ENCODE results near the gene SEMA5B. TPM values are rescaled to one million over a fixed set of nuclear protein-coding genes. Genes with fewer than 3 reads are reported as not detected.

Gene SEMA5B
- total RNA-seq, 1 experiment from 2014 or later, result not detected

DNA sequence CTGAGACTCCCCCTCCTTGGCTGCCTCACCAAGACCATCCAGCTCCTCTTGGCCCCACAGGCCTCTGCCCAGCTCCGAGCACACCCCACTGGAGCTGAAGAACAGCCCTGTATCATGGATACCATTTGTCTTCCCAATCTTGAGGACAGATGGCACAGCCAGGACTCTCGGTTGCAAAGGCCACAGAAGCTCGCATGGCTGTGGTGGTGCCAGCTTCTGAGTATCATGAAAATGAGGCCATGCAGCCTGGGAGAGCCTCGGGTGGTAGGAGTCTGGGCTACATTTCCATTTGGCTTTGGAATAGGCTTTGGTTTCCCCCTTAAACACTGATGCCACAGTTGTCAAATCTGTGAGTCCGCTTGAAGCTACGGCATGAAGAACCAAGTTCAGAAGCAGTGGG, 106.6 kb downstream of the SEMA5B start:
- Histone ChIP-seq H3K27me3 (peaks cover 48% of the 10 kb centered on the region), H3K36me3 (no peaks in the 10 kb centered on the region), H3K4me3 (no peak overlapping the region), H3K9me3 (no peaks in the 10 kb centered on the region)
- no peak for DNase-seq

DNA sequence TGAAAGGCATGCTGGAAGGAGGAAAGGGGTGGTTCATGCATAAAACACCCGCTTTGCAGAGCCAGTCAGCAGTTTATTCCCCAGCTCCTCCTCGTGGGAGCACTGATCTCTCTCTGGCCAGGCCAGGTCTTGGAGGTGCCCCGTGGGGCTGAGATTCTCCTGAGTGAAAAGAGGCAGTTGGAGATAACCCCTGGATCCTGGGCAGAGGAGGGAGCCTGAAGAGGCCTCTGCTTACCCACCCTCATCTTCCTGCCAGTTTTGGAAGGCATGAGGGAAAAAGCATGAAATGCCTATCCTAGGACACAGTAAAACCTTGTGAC, 108.3 kb downstream of the SEMA5B start:
- peaks cover 43% of the 10 kb centered on the region for H3K27me3 ChIP-seq
- H3K36me3 ChIP-seq, result no peaks in the 10 kb centered on the region
- H3K4me3 ChIP-seq, result no peak overlapping the region
- DNase-seq, result no peak
- no peaks in the 10 kb centered on the region for H3K9me3 ChIP-seq

DNA sequence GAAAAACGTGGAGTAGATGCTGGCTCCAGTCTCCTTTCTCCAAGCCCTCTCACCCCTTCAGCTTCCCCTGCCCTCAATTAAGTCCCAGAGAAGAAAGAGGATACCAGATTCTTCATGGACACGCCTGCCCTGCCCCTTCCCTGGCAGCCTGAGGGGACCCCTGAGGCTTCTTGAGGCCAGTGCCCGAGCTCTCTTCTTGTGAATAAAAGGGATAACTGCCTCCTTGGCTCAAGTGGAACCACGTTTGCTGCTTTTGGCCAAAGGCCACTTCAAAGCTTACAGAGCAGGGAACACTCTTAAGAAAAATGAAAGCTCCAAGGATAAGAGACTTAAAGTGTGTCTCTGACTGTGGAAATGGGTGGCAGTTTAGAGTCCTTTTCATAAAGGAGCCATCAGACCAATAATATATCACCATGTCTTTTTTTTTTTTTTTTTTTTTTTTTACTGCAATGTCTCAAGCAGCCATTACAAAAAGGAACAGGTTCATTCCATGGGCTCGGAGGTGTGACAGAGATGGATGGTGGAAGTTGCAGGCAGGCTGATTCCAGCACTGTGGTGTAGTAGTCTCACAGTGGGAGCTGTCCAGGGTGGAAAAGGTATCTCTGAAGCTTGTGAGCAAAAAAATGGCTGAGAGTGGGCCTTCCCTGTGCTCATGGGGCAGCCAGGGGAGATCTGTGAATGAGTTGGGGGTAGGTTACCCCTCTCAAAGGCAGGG, 108.8 kb downstream of the SEMA5B start:
- Histone ChIP-seq H3K4me3 (no peak overlapping the region), H3K9me3 (no peaks in the 10 kb centered on the region), H3K36me3 (no peaks in the 10 kb centered on the region), H3K27me3 (peaks cover 39% of the 10 kb centered on the region)
- DNase-seq, result no peak

DNA sequence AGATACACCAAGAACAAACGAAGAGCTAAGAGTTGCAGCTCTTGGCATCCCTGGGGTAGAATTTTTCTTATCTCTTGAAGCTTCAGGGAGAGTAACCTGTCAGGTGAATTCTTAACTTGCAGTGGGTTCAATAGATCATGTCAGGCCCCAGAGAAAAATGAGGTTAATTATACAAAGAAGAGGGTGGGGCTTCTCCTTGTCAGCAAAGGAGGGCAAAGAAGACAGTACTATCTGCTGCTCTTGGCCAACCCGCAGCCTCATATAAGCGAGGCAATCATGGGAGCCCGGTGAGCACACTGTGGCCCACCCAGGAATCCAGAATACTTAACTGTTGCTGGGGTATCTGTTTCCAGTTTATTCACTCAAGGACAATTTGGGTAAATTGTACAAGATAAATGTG, 110.2 kb downstream of the SEMA5B start:
- H3K9me3 ChIP-seq, result no peaks in the 10 kb centered on the region
- no peak overlapping the region for H3K4me3 ChIP-seq
- H3K36me3 ChIP-seq, result no peaks in the 10 kb centered on the region
- peaks cover 28% of the 10 kb centered on the region for H3K27me3 ChIP-seq
- DNase-seq, result no peak

DNA sequence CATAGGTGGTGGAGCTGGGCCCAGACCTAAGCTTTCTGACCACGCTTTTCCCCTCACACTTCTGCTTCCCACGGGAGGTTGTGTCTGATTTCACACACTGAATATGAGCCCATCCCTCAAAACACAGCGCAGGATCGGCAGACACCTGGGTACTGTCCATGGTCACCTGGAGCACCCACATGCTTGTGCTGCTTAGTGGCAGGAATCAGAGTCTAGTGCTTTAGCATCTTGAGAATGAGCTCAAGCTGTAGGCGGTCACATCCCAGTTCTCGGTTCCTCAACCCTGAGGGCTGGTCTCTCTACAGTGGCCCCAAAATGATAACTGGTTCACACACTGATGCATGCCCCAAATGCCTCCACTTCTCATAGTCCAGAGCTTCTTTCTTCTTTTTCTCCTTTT, 111.0 kb downstream of the SEMA5B start:
- DNase-seq, result no peak
- peaks cover 20% of the 10 kb centered on the region for H3K27me3 ChIP-seq
- no peak overlapping the region for H3K4me3 ChIP-seq
- no peaks in the 10 kb centered on the region for H3K9me3 ChIP-seq
- no peaks in the 10 kb centered on the region for H3K36me3 ChIP-seq

DNA sequence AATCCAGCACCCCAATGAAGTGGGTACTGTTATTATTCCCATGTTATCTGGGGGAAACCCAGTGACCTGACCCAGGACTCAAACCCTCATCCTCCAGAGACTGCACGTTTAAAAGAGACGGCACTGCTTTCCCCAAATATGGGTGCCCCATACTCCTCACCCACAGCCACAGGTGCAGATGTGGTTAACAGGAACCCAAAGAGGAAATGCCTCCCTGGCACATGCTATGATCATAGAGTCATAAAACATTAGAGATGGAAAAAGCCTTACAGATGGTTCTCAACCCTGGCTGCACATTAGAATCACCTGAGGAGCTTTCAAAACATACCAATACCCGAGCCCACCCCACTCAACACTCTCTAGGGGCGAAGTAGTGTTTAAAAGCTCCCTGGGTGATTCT, 111.5 kb downstream of the SEMA5B start:
- Histone ChIP-seq H3K4me3 (no peak overlapping the region), H3K36me3 (no peaks in the 10 kb centered on the region), H3K27me3 (peaks cover 15% of the 10 kb centered on the region), H3K9me3 (no peaks in the 10 kb centered on the region)
- no peak for DNase-seq

DNA sequence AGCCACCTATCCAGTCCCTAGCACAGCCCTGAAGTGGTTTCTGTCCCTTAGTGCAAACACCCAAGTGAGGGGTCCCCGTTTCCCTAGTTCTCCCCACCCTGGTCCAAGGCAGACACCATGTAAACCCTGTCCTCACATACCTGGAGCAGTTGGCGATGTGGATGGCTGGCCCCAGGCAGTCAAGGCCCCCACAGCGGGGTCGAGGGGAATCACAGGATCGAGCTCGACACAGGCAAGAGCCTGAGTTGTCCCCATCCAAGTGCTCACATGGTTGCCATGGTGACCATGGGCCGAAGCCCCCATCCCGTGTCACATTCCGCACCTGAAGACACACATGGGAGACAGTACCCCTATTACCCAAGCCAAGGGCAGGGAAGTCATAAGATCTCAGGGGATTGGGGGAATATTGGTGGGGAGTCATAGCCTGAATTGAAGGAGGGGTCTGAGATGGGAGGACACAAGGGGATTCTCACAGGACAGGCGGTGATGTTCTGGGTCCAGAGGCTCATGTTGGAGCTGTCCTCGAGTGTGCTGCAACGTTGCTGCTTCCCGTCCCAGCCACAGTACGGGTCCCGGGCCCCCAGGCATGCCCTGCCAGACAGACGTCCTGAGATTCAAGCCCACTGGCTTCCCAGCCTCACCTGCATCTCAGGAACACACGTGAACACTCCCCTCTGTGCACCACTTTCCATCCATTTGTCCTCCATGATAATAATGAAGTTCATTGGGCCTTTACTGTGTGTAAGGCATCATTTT, 112.1 kb downstream of the SEMA5B start:
- Histone ChIP-seq H3K36me3 (no peaks in the 10 kb centered on the region), H3K9me3 (no peaks in the 10 kb centered on the region), H3K27me3 (peaks cover 12% of the 10 kb centered on the region), H3K4me3 (no peak overlapping the region)
- no peak for DNase-seq

DNA sequence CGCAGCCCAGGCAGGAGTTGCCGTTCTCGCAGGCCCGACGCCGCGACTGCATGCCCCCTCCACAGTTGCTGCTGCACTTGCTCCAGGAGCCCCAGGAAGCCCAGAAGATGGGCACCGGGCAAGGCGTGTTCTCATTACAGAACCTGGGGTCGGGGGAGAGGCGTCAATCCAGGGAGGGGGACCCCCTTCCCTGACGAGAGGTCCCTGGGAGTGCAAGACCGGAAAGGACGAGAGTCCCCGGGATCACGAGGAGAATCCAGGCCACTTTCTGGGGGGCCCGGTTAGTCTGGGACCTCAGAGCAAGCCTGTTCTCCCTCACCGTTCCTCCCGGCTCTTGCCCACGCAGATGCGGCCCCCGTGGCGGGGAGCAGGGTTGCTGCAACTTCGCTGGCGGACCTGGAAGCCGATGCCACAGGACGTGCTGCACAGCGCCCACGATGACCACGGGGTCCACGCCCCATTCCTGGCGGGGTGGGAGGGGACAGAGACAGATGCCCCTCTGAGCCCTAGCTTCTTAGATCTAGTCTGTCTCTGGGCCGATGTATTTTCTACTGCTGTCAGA, 113.9 kb downstream of the SEMA5B start:
- no peaks in the 10 kb centered on the region for H3K36me3 ChIP-seq
- no peak for DNase-seq
- H3K9me3 ChIP-seq, result no peaks in the 10 kb centered on the region
- no peak overlapping the region for H3K4me3 ChIP-seq
- peaks cover 10% of the 10 kb centered on the region for H3K27me3 ChIP-seq

DNA sequence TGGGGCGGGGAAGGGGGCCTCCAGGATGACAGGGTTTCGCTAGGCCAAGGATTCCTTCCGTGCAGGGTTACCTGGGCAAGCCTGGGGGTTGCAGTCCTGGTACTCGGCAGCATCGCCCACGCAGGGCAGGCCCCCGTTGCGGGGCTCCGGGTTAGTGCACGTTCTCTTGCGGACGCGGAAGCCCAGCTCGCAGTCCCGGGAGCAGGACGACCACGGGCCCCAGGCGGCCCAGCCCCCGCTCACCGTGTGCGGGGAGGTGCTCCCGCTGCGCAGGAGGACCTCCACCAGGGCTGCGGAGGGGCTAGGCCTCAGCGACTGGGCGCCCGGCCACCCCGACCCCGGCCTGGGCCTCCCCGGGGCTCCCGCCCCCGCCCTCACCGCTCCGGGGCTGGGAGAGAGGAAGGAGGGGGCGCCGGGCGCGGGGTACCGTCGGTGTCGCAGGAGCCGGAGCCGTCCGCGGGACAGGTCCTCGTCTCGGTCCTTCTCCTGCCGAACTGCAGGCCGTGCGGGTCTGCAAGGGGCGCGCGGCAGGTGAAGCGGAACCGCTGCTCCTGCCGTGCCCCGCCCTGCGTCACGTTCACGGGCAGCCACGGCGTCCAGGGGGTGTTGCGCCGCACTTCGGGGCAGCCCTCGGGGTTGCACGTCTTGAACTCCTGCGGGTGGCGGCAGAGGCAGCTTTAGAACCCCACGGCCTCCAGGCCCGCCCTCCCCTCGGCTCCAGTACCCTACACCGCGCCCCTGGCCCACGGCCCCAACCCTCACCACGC, 114.6 kb downstream of the SEMA5B start:
- Histone ChIP-seq H3K36me3 (no peaks in the 10 kb centered on the region), H3K27me3 (peaks cover 6% of the 10 kb centered on the region), H3K4me3 (no peak overlapping the region), H3K9me3 (no peaks in the 10 kb centered on the region)
- DNase-seq, result no peak

DNA sequence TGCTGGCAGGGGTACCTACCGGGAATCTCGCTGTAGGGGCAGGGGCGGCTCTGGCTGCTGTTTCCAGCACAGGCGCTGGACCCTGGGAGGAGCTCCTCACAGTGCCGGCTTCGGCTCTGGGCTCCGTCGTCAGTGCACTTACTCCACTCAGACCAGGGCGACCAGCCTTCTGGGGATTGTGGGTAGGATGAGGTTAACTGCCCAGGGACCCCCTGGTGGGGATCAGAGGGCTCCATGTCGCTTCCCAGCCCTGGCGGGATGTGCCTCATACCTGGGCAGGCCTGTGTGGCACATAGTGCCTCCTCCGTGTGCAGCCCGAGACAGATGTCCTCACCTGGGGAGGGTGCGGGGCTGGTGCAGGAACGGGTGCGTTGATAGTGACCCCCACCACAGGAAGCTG, 115.7 kb downstream of the SEMA5B start:
- Histone ChIP-seq H3K9me3 (no peaks in the 10 kb centered on the region), H3K27me3 (peaks cover 3% of the 10 kb centered on the region), H3K4me3 (no peak overlapping the region), H3K36me3 (no peaks in the 10 kb centered on the region)
- no peak for DNase-seq

DNA sequence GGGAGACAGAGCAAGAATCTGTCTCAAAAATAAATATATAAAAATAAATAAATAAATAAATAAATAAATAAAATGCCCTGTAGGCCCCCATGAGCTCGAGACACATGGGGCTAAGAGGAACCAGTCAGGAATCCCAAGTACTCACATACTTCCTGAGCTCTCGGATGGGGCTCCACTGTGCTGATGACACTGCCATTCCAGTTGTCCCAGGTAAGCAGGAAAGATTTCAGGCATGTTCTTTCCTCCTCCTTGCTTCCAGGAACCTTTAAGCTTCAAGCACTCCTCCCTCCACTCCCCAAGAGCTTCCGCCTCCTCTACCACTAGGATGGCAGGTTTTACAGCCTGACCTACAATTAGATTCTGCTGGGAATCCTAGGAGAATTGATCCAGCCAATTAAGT, 119.3 kb downstream of the SEMA5B start:
- Histone ChIP-seq H3K9me3 (peaks cover 11% of the 10 kb centered on the region), H3K4me3 (no peak overlapping the region), H3K36me3 (no peaks in the 10 kb centered on the region), H3K27me3 (no peaks in the 10 kb centered on the region; the same call in 1 of the 2 replicates)
- no peak for DNase-seq

DNA sequence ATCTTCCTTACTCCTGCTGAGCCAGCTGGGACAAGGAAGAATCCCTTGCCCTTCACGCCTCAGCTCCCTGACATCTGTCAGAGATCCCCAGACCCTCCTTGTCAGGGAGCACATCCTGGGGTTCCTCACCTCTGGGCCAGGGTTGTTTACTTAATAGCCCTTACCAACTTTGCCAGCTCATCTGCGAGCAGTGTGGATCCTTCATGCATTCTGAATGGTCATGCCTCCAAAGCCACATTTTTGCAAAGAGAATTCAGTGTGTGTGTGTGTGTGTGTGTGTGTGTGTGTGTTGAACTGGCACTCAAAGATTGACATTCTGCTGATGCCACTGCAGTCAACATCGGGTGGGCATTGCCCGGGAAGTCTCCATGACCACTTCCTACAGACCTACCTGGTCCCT, 120.1 kb downstream of the SEMA5B start:
- H3K9me3 ChIP-seq, result peaks cover 11% of the 10 kb centered on the region
- H3K27me3 ChIP-seq, result no peaks in the 10 kb centered on the region; the same call in 1 of the 2 replicates
- no peak for DNase-seq

DNA sequence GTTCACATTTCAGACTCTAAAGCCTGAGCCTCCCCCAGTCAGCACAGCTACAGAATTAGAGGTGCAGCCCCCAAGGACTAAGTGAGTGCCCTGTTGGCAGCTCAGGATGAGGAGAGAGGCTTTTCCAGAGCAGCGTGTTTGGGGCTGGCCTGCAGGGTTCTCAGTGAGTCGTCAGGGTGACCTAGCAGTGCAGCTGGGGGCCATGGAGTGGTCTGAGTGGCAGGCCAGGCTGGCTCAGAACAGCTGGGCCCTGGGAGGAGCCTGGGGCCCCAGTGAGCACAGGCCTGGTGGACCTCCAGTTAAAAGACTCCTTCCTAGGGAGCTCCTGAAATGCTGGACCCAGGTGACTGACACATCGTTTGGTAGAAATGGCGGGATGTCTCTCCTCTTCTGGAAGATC, 124.4 kb downstream of the SEMA5B start:
- H3K27me3 ChIP-seq, result peaks cover 12% of the 10 kb centered on the region; the same call in 1 of the 2 replicates

More for the DNA sequence above, 120.1 kb downstream of the SEMA5B start:
- H3K4me3 ChIP-seq, result no peak overlapping the region
- no peaks in the 10 kb centered on the region for H3K36me3 ChIP-seq

DNA sequence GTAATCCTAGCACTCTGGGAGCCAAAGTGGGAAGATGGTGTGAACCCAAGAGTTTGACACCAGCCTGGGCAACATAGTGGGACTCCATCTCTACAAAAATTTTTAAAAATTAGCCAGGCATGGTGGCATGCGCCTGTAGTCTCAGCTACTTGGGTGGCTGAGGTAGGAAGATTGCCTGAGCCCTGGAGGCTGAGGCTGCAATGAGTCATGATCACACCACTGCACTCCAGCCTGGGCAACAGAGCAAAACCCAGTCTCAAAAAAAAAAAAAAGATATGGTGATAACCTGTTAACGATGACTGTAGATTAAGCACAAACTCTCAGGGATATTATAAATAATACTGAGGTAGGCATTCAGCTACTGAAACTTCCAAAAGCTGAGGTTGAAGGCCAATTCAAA, 125.2 kb downstream of the SEMA5B start:
- Histone ChIP-seq H3K36me3 (no peaks in the 10 kb centered on the region), H3K9me3 (peaks cover 11% of the 10 kb centered on the region), H3K4me3 (no peak overlapping the region), H3K27me3 (peaks cover 17% of the 10 kb centered on the region; the same call in 1 of the 2 replicates)
- no peak for DNase-seq

More for the DNA sequence above, 124.4 kb downstream of the SEMA5B start:
- Histone ChIP-seq H3K4me3 (no peak overlapping the region), H3K36me3 (no peaks in the 10 kb centered on the region), H3K9me3 (peaks cover 11% of the 10 kb centered on the region)
- DNase-seq, result no peak

DNA sequence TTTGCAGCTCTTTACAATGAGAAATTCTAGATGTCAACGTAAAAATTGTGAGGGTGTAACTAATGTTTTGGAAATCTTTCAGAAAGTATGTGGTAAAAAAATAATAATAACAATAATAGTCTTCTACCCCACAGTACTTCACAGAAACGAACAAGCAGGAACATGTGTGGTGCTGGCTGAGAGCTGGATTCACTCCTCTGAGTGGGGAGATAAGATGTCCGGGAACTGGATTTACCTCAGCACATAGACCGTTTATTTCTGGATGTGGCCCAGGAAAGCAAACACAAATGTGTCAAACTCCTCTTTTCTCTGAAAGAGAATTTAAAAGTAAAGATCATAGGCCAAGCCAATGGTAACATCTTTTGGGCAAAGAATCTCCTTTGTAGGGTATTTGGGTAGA, 129.3 kb downstream of the SEMA5B start:
- Histone ChIP-seq H3K4me3 (no peak overlapping the region), H3K36me3 (no peaks in the 10 kb centered on the region), H3K9me3 (no peaks in the 10 kb centered on the region), H3K27me3 (peaks cover 26% of the 10 kb centered on the region; the same call in 1 of the 2 replicates)
- DNase-seq, result no peak

DNA sequence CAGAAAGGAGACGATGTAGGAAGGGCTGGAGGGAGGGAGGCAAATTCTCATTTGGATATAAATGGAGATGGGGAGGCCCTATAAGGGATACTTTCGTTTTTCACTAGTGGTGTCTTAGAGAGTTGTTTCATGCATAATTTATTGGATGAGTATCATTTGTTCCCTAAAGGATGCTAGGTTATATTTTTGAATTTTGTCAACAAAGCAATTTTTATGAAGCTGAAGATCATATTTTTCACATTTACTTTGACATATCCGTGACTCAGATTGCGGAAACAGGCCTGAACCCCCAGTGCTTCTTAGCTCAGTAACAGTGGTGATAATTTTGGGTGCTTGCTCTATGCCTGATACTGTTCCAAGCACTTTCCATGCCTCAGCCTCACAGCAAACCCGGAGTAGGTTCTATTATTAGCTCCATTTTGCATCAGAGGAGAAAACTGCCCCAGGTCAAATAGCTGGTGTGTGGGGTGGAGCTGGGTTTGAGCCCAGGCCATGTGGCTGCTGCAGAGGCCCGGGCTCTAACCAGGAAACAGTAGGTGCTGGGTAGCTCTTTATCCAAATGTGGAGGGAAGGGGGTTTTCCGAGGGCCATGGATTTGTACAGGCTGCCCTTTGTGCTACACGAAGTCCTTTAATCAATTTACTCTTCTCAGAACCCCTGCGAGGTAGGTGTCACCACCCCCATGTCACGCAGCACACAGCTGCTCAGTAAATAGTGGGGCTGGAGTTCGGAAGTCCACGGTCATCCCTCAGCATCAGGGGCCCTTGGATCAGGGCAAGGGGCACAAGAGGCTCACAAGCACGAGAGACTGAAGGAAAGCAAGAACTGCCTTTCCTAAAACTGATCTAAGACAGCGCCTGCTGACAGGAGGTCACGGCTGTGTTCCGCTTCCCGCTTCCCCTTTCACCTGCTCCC, 133.6 kb downstream of the SEMA5B start:
- H3K36me3 ChIP-seq, result no peaks in the 10 kb centered on the region
- H3K27me3 ChIP-seq, result peaks cover 21% of the 10 kb centered on the region; the same call in 1 of the 2 replicates
- DNase-seq, result peak; percentile 28
- no peak overlapping the region for H3K4me3 ChIP-seq
- no peaks in the 10 kb centered on the region for H3K9me3 ChIP-seq
